GM12874 (cell line): Measurements from ENCODE around the gene TLR10.

Source experiments
- CTCF ChIP-seq: IDR thresholded peaks from 2 replicates; pipeline ENCODE4 v1.5.1; 2011; ENCODE audit warnings: low read depth, mild to moderate bottlenecking, control low read depth, low read length, moderate library complexity; ENCODE audit not compliant: insufficient read depth

Gene TLR10

GRCh38 chr4:38804654-38805295, 22.0 kb upstream of the TLR10 start, which contains the start of gene TLR1:
TLR1 (minus strand) TSS chr4:38804791; CDS start chr4:38798831, 5,960 bp downstream.
- TF ChIP-seq CTCF, result no peak

- no peak for TF ChIP-seq CTCF
Observed at GRCh38 chr4:38803833-38804653, 21.3 kb upstream of the TLR10 start.

GRCh38 chr4:38802561-38803355, 20.0 kb upstream of the TLR10 start:
- no peak for TF ChIP-seq CTCF

GRCh38 chr4:38800961-38801450, 18.2 kb upstream of the TLR10 start:
- no peak for TF ChIP-seq CTCF

GRCh38 chr4:38800366-38800765, 17.6 kb upstream of the TLR10 start:
- TF ChIP-seq CTCF, result no peak

- TF ChIP-seq CTCF, result no peak
Observed at GRCh38 chr4:38795087-38795486, 12.3 kb upstream of the TLR10 start.

- TF ChIP-seq CTCF, result no peak
Observed at GRCh38 chr4:38794051-38794450, 11.3 kb upstream of the TLR10 start.
